Measurements from ENCODE around the gene GPR179. TPM values are rescaled to one million over a fixed set of nuclear protein-coding genes. Genes with fewer than 3 reads are reported as not detected.
"Not testable (repeated sequence)": the region's sequence is repeated elsewhere in the genome, so short reads cannot be mapped to it uniquely, and the experiment has no call there.

The GPR179 gene
- total RNA-seq, 1 donor from 2014 or later, result 0.41 TPM

- TF ChIP-seq CTCF (IDR thresholded peaks at IDR 0.05; ENCODE audit: unreplicated experiment), result no peak
- no peak for DNase-seq (ENCODE audit: low spot score, unreplicated experiment)
- no peaks in the 10 kb centered on the region for H3K27me3 Mint-ChIP-seq
- H3K36me3 Mint-ChIP-seq (ENCODE audit: insufficient read depth), result peaks cover 23% of the 10 kb centered on the region
- peaks cover 15% of the 10 kb centered on the region for H3K4me1 Mint-ChIP-seq (ENCODE audit: low read depth)
- no peak overlapping the region for H3K4me3 Mint-ChIP-seq (ENCODE audit: low read depth)
- H3K9me3 Mint-ChIP-seq (ENCODE audit: low read depth), result no peaks in the 10 kb centered on the region
- H3K27ac Mint-ChIP-seq, result no peak overlapping the region
Measured at GRCh38 chr17:38320482-38320881, 23.3 kb downstream of the GPR179 start.

- Mint-ChIP-seq H3K36me3 (ENCODE audit: insufficient read depth) (peaks cover 22% of the 10 kb centered on the region), H3K27me3 (no peaks in the 10 kb centered on the region)
Measured at GRCh38 chr17:38317081-38317480, 26.7 kb downstream of the GPR179 start.

GRCh38 chr17:38315497-38315896, 28.3 kb downstream of the GPR179 start:
- no peak for TF ChIP-seq CTCF (IDR thresholded peaks at IDR 0.05; ENCODE audit: unreplicated experiment)
- H3K36me3 Mint-ChIP-seq (ENCODE audit: insufficient read depth), result peaks cover 18% of the 10 kb centered on the region
- H3K9me3 Mint-ChIP-seq (ENCODE audit: low read depth), result no peaks in the 10 kb centered on the region
- no peak for DNase-seq (ENCODE audit: low spot score, unreplicated experiment)
- H3K4me3 Mint-ChIP-seq (ENCODE audit: low read depth), result no peak overlapping the region
- H3K27me3 Mint-ChIP-seq, result no peaks in the 10 kb centered on the region
- no peaks in the 10 kb centered on the region for H3K4me1 Mint-ChIP-seq (ENCODE audit: low read depth)
- no peak overlapping the region for H3K27ac Mint-ChIP-seq

More at GRCh38 chr17:38317081-38317480, 26.7 kb downstream of the GPR179 start:
- no peak for TF ChIP-seq CTCF (IDR thresholded peaks at IDR 0.05; ENCODE audit: unreplicated experiment)
- Mint-ChIP-seq H3K27ac (peak overlapping the region; percentile 52), H3K4me1 (ENCODE audit: low read depth) (no peaks in the 10 kb centered on the region), H3K4me3 (ENCODE audit: low read depth) (no peak overlapping the region), H3K9me3 (ENCODE audit: low read depth) (no peaks in the 10 kb centered on the region)
- DNase-seq (ENCODE audit: low spot score, unreplicated experiment), result no peak

- Mint-ChIP-seq H3K27ac (peak within 1 kb of the TSS; percentile 100), H3K4me3 (ENCODE audit: low read depth) (peak within 1 kb of the TSS; percentile 98)
- H3K36me3 Mint-ChIP-seq (ENCODE audit: insufficient read depth); H3K27me3 Mint-ChIP-seq; H3K9me3 Mint-ChIP-seq (ENCODE audit: low read depth); H3K4me1 Mint-ChIP-seq (ENCODE audit: low read depth): not testable (repeated sequence)
- DNase-seq (ENCODE audit: low spot score, unreplicated experiment), result peak; percentile 94
Measured at GRCh38 chr17:38296834-38297517, 46.8 kb downstream of the GPR179 start, which contains the start of gene MRPL45. Gene MRPL45 (plus strand): TSS chr17:38297168. CDS start chr17:38297184, 16 bp downstream.

GRCh38 chr17:38295602-38296365, 48.0 kb downstream of the GPR179 start:
- not testable (repeated sequence) for H3K4me3 Mint-ChIP-seq (ENCODE audit: low read depth); H3K4me1 Mint-ChIP-seq (ENCODE audit: low read depth); H3K27me3 Mint-ChIP-seq; DNase-seq (ENCODE audit: low spot score, unreplicated experiment); H3K36me3 Mint-ChIP-seq (ENCODE audit: insufficient read depth); H3K9me3 Mint-ChIP-seq (ENCODE audit: low read depth)
- peak overlapping the region; percentile 56 for H3K27ac Mint-ChIP-seq

- H3K4me3 Mint-ChIP-seq (ENCODE audit: low read depth); DNase-seq (ENCODE audit: low spot score, unreplicated experiment); H3K36me3 Mint-ChIP-seq (ENCODE audit: insufficient read depth); H3K27ac Mint-ChIP-seq; H3K4me1 Mint-ChIP-seq (ENCODE audit: low read depth); H3K9me3 Mint-ChIP-seq (ENCODE audit: low read depth); H3K27me3 Mint-ChIP-seq: not testable (repeated sequence)
Measured at GRCh38 chr17:38289760-38290159, 54.0 kb downstream of the GPR179 start.

Measured in progenitor cell of endocrine pancreas (in vitro differentiated cells).